NT2/D1 (cell line): ENCODE data around the gene FRMD4B.

Experiments used
- SUZ12 ChIP-seq: IDR thresholded peaks from 2 replicates; pipeline ENCODE4 v1.6.1; 2011; ENCODE audit not compliant: insufficient read length, insufficient read depth; ENCODE audit errors: extremely low read depth
- YY1 ChIP-seq: IDR thresholded peaks from 2 replicates; pipeline ENCODE4 v1.6.1; 2011; ENCODE audit not compliant: insufficient read length, insufficient read depth
- ZNF274 ChIP-seq: IDR thresholded peaks from 2 replicates; pipeline ENCODE4 v1.6.1; 2011; ENCODE audit warnings: mild to moderate bottlenecking, low read depth, low read length

DNA sequence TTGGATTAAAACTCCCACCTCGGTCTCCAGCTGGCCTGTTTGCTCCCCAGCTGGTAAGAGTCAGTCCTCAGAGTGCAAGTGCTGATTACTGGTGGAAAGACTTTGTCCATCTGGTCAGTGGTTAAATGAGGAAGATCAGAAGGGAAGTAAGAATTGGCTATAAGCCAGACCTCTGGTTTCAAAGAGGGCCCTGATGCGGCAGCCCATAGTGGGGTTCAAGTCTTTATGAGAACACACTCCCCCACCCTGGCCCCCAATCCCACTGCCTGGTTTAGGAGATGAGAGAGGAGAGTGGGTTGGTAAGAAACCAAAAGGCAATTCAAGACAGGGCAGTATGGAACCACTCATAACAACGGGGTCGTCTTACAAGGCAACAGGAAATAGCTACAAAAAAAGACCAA lies 65.0 kb downstream of the FRMD4B start:
- TF ChIP-seq SUZ12, result no peak
- TF ChIP-seq ZNF274, result no peak
- no peak for TF ChIP-seq YY1
